Stomach (tissue), 4 donors: ENCODE data around the gene TMOD1.

Source experiments
- CTCF ChIP-seq, 7 experiments: fragments of 450-650 bp in 4 of 7; fragments of 200-600 bp in 3 of 7; sonication (generic) in 3 of 7; IDR thresholded peaks; one replicate each; pipeline ENCODE4 v1.5.1; 2016 to 2019; ENCODE audit warnings: antibody characterized with exemption in 7 of 7, control low read depth in 2 of 7, mild to moderate bottlenecking in 1 of 7
- EP300 ChIP-seq: sonication (generic); formaldehyde crosslinking; IDR thresholded peaks from one replicate; pipeline ENCODE4 v1.6.1; 2017; ENCODE audit warnings: antibody characterized with exemption
- POLR2A ChIP-seq, 4 donors: fragments of 450-650 bp; IDR thresholded peaks; one replicate each; pipeline ENCODE4 v1.6.1; 2016; ENCODE audit warnings: antibody characterized with exemption in 4 of 4, control low read depth in 2 of 4, mild to moderate bottlenecking in 1 of 4, moderate library complexity in 1 of 4
- POLR2AphosphoS5 ChIP-seq, 3 donors: sonication (generic); formaldehyde crosslinking; IDR thresholded peaks; one replicate each; pipeline ENCODE4 v1.6.1; 2016; ENCODE audit warnings: antibody characterized with exemption in 3 of 3

GRCh38 chr9:97632985-97633858, 131.8 kb downstream of the TMOD1 start, which contains the start of the genes NCBP1 and TSTD2:
- TF ChIP-seq CTCF (IDR thresholded peaks at IDR 0.05) (peak in 1 of 7 experiments; percentile 12), POLR2A (IDR thresholded peaks at IDR 0.05) (peak in 2 of 4 donors; percentile 53 to 67), POLR2AphosphoS5 (IDR thresholded peaks at IDR 0.05) (peak; percentile 55 to 96 (median 93)), EP300 (peak; percentile 3)
